ENCODE data around the gene TBC1D9B.
A peak's percentile ranks its signal among the peaks of the same experiment; 100 is the strongest.

Gene TBC1D9B

GRCh38 chr5:179858586-179859427 is 48.9 kb downstream of the TBC1D9B start, which contains the start of gene MRNIP:
TSS of gene MRNIP (minus strand) at chr5:179858817. CDS start at chr5:179858796, 21 bp downstream.
- no peak for FAIRE-seq
- TF ChIP-seq CTCF (IDR thresholded peaks at IDR 0.05; ENCODE audit: insufficient read depth, missing control alignments): no peak

GRCh38 chr5:179858241-179858585 is 49.5 kb downstream of the TBC1D9B start:
- no peak for DNase-seq (ENCODE audit: insufficient read length, low spot score)
- TF ChIP-seq CTCF (IDR thresholded peaks at IDR 0.05; ENCODE audit: insufficient read depth, missing control alignments): no peak
- FAIRE-seq: no peak

More at GRCh38 chr5:179858586-179859427, 48.9 kb downstream of the TBC1D9B start, which contains the start of gene MRNIP:
- peak; percentile 87 for DNase-seq (ENCODE audit: insufficient read length, low spot score)

GRCh38 chr5:179854356-179854755 is 53.3 kb downstream of the TBC1D9B start:
- no peak for TF ChIP-seq CTCF (IDR thresholded peaks at IDR 0.05; ENCODE audit: insufficient read depth, missing control alignments)
- FAIRE-seq (no peak), DNase-seq (ENCODE audit: insufficient read length, low spot score) (no peak)

- no peak for FAIRE-seq
- TF ChIP-seq CTCF (IDR thresholded peaks at IDR 0.05; ENCODE audit: insufficient read depth, missing control alignments): no peak
- DNase-seq (ENCODE audit: insufficient read length, low spot score): no peak
These were observed 54.6 kb downstream of the TBC1D9B start for GRCh38 chr5:179852993-179853547.

GRCh38 chr5:179841621-179842020 is 66.1 kb downstream of the TBC1D9B start:
- TF ChIP-seq CTCF (IDR thresholded peaks at IDR 0.05; ENCODE audit: insufficient read depth, missing control alignments): no peak
- no peak for FAIRE-seq
- no peak for DNase-seq (ENCODE audit: insufficient read length, low spot score)

GRCh38 chr5:179840766-179841165 is 66.9 kb downstream of the TBC1D9B start:
- FAIRE-seq: no peak
- no peak for TF ChIP-seq CTCF (IDR thresholded peaks at IDR 0.05; ENCODE audit: insufficient read depth, missing control alignments)
- no peak for DNase-seq (ENCODE audit: insufficient read length, low spot score)

- DNase-seq (ENCODE audit: insufficient read length, low spot score) (no peak), FAIRE-seq (no peak)
- no peak for TF ChIP-seq CTCF (IDR thresholded peaks at IDR 0.05; ENCODE audit: insufficient read depth, missing control alignments)
These were observed 67.4 kb downstream of the TBC1D9B start for GRCh38 chr5:179840321-179840720.
